GM21528 (cell line): ENCODE data around the gene CYB561D1.

Experiments used
- ATAC-seq: cut with Tn5 transposase; IDR thresholded peaks from one replicate; pipeline ENCODE4 v1.9.1; 2021; ENCODE audit warnings: mild to moderate bottlenecking, moderate library complexity; ENCODE audit not compliant: unreplicated experiment, low FRiP score

The CYB561D1 gene

DNA sequence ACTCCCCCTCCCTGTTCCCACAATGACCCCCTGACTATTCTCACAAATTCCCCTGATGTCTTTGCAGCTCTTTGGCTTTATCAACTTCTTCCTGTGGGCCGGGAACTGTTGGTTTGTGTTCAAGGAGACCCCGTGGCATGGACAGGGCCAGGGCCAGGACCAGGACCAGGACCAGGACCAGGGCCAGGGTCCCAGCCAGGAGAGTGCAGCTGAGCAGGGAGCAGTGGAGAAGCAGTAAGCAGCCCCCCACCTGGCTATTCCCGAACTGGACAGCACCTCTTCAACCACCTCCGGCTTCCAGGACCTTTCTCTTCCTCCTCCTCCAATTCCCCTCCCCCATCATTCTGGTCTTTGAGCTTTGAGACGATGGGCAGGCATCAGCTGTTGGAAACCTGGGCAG lies 14.6 kb upstream of the CYB561D1 start:
- no peak for ATAC-seq

DNA sequence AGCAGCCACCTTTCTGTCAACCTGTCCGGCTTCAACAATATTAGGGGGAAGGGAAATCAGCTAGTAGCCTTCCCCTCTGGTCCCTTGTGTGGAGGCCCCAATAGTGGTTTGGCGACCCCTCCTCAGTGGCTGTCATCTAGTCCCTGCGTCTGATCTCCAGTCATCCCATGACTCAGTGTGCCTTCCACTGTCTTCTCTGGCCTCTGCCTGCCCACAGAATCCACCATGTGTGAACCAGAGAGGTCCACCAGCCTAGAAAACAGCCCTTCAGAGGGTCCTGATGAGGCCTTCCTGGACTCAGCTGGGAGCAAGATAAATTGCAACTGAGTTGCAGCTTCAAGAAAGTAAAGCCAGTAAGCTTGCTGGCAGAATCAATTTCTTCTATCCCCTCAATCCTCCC lies 14.0 kb upstream of the CYB561D1 start:
- no peak for ATAC-seq

DNA sequence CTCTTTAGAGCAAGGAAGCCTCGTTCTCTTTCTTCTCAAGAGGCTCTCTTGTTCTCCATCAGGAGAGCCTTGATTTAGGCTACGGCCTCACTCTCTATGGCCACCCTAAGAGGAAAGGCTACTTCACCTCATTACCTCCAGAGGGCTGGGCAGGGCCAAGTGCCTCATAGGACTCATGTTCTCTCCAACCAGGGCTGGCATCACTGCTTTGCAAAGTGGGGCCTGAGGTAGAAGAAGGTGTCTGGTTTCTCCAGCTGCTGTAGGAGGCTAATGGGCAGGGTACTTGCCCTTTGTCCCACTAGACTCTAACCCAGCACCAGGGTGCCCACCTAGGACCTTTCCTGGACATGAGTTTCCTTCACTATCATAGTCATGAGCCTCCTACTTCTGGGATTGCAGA lies 12.2 kb upstream of the CYB561D1 start:
- no peak for ATAC-seq

DNA sequence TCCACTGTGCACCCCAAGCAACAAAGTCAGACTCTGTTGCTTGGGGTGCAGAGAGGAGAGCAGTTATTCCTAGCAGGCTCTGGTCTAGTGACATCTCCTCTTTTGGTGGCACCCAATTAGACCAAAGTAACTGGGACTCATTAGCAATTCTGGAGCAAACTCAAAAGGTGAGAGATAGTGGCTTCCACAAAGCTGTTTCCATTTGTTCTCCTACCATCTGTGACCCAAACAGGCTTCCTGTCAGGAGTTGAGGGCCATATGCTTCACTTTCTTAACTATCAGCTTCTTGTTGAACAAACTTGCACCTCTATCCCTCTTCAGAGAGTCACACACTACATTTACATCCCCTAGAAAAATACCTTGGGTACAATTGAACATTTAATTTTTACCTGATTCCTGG lies 11.7 kb upstream of the CYB561D1 start:
- ATAC-seq, result no peak

DNA sequence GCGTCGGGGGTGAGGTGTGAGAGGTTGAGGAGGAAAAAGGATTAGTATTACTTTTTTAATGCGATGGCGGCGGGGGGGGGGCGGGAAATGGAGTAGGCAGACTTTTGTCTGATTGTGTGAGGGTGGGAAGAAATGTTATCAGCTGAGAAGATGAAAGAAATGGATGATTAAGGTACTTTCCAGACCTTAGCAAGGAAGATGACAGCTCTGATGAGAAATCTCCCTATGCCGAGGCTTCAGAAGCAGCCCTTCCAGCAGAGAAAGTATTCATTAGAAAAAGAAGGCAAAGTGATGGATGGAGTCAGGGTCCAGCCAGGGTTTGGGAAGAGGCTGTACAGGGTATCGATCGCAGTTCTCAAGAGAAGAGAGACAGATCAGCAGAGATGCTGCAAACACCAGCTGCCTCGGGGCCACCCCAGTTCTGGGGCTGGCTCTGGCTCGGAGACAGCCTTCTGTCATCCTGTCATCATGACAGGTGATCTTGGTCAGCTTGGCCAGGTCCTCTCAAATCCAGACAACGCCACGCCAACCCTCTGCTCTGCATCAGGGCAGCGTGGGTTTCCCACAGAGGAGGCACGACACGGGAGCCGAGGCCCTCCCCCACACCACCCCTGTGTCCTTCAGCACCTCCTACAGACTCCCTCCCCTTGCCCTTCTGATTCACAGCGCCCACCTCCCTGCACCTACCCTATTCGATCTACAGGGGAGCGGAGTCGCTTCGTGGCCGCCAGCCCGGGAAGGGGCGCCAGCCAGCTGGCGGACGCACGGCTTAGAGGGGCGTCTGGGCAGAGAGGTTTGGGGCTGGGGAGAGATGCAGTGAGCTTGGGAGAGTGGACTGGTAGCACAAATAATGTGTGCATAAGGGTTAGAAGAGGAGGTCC lies 10.9 kb upstream of the CYB561D1 start:
- peak; percentile 11 for ATAC-seq

DNA sequence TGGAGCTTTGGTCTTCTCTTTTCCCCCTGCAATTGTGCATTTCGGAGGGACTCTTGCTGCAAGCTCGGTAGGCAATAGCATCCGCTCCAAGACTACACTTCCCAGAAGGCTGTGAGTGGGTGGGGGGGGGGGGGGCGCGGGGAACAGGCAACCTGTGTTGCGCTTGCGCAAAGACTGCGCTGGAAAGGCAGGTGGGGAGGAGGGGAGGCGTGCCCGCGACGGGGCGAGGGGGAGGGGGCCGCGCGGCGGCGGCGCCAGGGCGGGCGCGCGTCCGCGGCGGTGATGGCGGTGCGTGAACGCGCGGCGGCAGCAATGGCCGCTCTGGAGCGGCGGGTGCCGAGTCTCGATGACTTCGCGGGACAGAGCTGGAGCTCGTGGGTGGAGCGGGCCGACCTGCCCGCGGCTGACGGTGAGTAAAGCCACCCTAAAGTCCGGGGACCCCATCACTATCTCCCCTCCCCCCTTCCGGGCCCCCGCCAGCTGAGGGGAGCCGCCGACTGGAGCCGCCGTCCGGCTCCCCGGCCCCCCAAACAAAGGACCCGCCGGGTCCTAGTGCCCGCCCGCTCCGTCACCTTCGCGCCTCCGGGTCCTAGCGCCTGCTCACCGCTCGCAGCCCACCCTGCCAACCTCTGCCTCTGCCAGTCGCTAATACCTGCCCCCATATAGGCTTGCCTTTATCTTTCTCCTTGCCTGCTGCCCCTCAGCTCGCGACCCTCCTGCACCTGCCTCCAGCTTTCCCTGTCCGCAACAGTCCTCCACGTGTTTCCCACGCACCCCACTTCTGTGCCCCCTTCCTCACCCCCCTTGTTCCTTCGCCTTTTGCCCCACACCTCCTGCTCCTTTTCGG lies 10.0 kb upstream of the CYB561D1 start, which contains the start of gene ATXN7L2:
TSS of gene ATXN7L2 (plus strand) at position 234 of the 847 bp plus-strand sequence. CDS start at position 283, 49 bp downstream.
- peak; percentile 74 for ATAC-seq

DNA sequence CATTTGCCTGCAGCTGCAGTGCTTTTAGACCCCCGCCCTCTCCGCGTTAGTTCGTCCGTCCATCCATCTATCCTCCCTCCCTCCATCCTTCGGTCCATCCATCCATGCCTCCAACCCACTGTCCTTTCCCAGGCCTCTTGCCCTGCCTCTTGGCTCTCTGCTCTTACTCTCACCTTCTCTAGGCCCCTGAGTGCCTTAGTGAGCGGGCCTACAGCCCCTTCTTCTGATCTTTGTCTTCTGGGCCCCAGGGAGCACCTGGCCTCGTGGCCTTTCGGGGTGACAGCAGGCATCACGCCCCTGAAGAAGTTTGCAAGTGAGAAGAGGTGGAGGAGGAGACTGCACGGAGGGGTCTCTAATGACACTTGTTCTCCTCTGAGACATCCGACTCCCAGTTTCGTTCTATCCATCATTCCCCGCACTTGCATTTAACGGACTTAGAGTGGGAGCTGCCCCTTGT lies 9.3 kb upstream of the CYB561D1 start:
- no peak for ATAC-seq

DNA sequence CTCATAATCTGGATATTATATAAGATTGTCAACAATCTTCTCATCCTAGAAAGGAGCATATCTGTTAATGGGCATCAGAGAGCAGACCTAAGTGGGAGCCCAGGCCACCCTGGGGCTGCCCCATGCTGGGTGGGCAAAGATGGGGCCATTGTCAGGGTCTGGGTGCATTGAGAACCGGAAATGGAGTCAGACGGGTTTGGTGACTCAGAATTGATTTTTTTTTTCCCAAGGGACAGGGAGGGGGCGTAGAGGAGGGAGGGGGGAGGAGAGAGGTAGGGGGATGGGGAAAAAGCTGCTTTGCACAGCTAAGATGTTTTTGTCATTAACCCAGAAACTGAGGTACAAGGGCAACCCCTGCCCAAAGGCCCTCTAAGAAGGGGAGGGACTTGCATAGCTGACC lies 8.9 kb upstream of the CYB561D1 start:
- no peak for ATAC-seq

DNA sequence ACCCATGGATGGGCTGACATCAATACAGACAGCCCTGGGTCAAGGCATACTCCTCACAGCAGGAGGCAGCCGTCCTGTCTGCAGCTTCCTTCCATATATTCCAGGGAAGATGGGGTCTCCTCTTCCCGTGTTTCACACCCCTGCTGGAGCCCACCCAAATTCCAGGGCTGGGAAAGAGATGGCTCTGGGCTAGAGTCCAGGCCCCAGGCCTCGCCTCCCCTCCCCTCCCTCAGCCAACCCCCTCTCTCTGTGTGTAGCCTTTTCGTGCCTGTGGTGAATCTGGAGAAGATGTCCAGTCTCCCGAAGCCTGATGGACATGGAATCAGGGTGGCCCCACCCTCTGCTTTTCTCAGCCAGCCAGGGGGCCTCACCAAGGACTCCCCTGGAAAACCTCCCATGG lies 6.6 kb upstream of the CYB561D1 start:
- no peak for ATAC-seq

DNA sequence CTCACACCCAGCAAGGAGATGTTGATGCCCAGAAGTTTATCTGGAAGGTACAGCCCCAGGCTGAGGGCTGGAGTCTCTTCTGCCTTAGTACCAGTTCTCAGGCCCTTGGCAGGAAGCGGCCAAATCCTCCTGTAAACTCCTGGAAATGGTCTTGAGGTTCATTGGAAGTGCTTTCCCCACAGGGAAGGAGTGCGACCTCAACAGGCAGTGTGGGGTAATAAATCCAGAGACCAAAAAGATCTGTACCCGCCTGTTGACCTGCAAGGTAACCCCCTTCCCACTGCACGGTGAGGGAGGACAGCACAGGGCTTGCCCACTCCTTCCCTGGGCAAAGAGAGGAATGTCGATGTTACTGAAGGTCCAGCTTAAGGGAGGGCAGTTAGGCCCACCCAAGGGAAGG lies 5.7 kb upstream of the CYB561D1 start:
- no peak for ATAC-seq

DNA sequence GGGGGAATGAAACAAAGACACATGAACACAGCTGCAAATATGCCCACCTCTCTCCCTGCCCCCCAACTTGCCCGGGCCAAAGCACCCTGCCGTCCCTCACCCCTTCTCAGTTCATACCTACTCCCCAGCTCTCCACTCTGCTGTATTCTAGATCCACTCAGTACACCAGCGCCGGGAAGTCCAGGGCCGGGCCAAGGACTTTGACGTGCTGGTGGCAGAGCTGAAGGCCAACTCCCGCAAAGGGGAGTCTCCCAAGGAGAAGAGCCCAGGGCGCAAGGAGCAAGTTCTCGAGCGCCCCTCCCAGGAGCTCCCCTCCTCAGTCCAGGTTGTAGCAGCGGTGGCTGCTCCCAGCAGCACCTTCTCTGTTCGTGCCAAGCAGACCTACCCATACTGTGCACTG lies 5.2 kb upstream of the CYB561D1 start:
- no peak for ATAC-seq

DNA sequence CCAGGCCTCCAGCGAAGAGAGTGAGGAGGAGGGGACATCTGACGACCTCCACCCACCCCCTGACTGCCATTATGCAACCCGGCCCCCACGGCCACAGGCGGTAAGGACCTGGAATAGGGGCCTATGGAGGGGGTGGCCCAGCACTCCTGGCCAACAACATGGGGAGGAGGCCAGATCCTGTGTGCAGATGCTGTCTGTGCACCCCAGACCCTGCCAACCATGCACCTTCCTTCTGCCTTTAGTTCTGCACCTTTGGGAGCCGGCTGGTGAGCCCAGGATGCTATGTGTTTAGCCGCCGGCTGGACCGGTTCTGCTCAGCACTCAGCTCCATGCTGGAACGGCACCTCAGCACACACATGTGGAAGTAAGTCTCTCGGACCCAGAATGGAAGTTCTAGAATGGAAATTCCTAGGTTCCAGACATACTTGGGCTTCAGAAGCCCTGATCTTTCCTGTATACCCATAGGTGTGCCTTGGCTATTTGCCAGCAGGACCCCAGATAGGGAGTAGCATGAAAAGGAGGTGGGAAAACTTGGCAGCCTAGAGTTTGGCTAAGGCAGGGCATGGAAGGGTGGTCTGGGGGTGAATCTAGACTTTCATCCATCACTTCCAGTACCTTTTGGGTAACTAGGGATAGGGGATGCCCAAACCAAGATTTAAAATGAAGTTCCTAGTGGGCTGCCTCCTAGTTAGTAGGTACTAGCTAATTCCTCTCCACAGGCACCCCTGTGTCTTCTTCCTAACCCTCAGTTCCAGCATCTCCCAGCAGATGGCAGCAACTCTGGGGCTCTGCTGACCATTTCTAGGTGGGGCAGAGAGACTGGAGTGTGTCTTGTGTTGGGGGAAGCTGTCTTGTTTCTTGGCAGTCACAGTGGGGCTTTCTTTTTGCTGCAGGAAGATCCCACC lies 3.6 kb upstream of the CYB561D1 start:
- ATAC-seq, result no peak

DNA sequence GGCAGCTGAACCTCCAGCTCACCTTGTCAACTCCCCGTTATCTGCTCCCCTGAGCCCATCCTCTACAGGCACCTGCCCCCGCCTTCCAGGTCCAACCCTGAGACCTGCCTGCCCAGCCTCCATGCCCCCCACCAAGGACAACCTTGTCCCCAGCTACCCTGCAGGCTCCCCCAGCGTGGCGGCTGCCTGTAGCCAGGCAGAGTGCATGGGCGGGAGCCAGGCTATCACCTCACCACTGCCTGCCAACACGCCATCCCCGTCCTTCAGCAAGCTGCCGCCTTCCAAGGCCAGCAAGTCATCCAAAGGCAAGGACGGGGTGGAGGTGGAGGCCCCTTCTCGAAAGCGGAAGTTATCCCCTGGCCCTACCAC lies 3.0 kb upstream of the CYB561D1 start:
- ATAC-seq, result no peak

DNA sequence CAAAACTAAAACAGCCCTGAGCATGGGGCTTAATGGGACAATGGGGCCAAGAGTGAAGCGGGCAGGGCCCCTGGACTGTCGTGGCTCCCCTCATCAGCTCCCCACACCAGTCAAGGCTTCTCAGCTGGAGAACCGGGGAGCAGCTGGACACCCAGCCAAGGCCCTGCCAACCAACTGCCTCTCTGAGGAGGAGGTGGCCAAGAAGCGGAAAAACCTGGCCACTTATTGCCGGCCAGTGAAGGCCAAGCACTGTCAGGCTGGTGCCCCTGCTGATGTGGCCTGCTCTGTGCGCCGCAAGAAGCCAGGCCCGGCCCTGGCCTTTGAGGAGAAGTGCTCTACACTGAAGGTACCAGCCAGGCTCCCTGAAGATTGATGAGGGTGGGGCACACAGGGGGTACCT lies 2.5 kb upstream of the CYB561D1 start:
- ATAC-seq, result no peak

DNA sequence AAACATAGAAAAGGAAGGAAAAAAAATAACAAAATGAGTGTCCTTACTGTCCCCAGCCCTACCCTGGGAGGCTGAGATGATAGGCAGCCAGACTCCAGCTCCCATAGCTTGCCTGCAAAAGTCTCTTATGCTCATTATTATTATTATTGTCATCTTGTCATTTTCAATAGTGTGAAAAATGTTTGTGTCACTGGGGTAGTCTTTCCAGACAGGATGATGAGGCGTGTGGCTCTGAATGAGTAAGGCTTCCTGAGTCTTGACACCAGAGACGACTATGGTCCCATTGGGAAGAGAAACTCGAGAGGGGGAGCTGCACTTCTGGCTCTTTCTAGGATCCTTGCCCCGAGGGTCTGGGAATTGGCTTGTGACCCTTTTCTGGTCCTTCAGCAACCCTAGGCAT lies 1.1 kb upstream of the CYB561D1 start:
- no peak for ATAC-seq

DNA sequence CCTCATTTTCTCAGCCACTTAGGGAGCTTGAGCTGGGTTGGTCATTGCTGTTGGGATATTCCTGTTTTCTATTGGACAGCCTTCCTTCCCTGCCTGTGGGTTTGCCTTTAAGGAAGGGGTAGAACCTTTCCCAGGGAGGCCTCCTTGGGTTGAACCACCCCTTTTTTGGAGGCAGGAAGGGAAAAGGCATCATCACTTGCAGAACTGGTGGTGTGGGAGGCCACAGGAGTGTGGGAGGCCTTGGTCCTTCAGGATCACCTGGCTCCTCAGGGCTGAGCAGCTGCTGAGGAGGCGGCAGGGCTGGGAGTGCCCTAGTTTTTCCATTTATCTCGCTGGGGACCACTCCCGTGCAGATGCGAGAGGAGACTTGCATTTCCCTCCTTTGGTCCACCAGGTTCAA lies 667 bp upstream of the CYB561D1 start:
- no peak for ATAC-seq

DNA sequence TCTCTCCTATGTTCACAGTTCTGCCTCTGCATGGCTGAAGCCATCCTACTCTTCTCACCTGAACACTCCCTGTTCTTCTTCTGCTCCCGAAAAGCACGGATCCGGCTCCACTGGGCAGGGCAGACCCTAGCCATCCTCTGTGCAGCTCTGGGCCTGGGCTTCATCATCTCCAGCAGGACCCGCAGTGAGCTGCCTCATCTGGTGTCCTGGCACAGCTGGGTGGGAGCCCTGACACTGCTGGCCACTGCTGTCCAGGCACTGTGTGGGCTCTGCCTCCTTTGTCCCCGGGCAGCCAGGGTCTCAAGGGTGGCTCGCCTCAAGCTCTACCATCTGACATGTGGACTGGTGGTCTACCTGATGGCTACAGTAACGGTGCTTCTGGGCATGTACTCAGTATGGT lies 1.8 kb downstream of the CYB561D1 start:
- ATAC-seq, result no peak

DNA sequence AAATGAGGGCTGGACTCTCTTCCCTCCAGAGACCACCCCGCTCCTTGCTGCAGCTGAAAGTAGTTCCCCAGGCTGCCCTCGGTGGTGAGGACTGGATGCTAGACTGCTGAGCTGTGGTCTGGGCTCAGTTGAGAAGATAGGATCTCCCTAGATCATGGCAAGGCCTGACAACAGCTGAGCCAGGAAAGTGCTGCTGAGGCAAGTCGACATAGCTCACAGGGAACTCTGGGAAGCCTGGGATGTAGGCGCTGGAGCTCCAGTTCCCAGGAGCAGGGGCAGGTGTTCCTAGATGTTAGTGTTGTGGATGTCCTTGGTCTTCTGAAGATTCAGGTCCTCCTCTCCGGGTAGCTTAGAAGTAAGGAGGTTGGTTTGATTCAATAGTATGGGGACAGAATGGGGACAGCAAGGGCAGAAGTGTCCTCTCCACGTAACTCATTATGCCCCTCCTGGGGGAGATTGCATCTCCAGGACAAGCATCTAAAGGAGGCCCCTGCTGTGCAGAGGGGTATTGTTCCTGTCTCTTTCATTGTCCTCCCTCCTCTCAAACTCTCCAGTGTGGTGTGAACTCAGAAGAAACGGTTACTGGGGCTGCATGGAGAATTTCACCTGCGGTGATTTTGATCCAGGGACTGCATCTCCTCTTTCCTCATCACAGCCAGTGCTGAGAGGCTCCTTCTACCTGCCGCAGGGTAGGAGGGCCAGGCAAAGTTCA lies 3.7 kb downstream of the CYB561D1 start:
- ATAC-seq, result no peak

DNA sequence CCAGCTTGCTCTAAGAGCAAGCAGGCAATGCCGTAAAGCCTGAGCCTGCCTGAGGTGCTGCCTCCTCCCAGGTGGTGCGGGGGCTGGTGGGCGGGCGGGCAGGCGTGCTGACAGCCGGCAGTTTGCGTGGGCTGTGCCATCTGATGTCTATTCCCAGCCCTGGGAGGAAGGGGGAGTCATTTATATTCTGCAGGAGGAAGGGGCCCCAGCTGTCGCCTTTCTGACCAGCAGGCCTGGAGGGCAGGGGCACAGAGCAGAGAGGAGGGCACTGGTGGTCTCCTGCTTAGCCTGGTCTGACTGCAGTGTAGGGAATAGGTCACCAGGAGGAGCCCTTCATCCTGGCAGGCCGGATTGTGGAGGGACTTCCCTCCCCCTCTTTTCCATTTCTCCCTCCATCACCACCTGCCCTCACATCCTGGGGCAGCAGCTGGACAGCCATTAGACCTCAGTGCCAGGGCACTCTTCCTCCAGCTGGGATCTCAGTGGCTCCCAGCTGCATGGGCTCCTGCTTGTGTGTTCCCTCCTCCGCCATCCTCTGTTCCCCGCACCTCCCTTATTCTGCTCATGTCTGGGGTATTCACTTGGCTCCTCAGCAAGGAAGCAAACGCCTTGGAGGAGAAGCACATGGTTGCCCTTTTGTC lies 4.4 kb downstream of the CYB561D1 start:
- ATAC-seq, result no peak
